OCI-LY7 (cell line): ENCODE measurements around the gene MIEF2. TPM values are rescaled to one million over a fixed set of nuclear protein-coding genes. Genes with fewer than 3 reads are reported as not detected.

Source experiments
- BruUV-seq: library from RNA; stranded (reverse); fragments of 400-500 nt; replicated peaks from 2 replicates; lab custom pipeline; 2021; lab: Mats Ljungman, UMichigan
- CTCF ChIA-PET: fragments of 300-600 bp; sonication (Branson Sonifier 250); formaldehyde crosslinking; loops from one replicate; lab custom pipeline; 2022; ENCODE audit warnings: antibody characterized with exemption; ENCODE audit not compliant: unreplicated experiment; lab: Charles Lee
- POLR2A ChIA-PET: fragments of 300-600 bp; sonication (Branson Sonifier 250); formaldehyde crosslinking; loops from one replicate; lab custom pipeline; 2022; ENCODE audit warnings: antibody characterized with exemption; lab: Charles Lee
- DNase-seq: peaks from one replicate; pipeline ENCODE4 v3.0.0-alpha.2; 2015; ENCODE audit warnings: low spot score
- H2AFZ ChIP-seq: fragments of 200-600 bp; sonication (generic), shearing (Covaris generic); 2 replicates; pipeline ENCODE4 v1.6.1; 2014; ENCODE audit warnings: mild to moderate bottlenecking, antibody characterized with exemption, low read length, moderate library complexity
- H3K27ac ChIP-seq: fragments of 200-600 bp; sonication (generic); 2 replicates; pipeline ENCODE4 v1.5.1; 2014; ENCODE audit warnings: mixed run types, low read depth, mild to moderate bottlenecking, moderate library complexity, low read length, inconsistent platforms; ENCODE audit not compliant: poor library complexity, severe bottlenecking
- H3K36me3 ChIP-seq: fragments of 200-600 bp; sonication (generic); 2 replicates; pipeline ENCODE4 v1.6.1; 2014; ENCODE audit warnings: mild to moderate bottlenecking, antibody characterized with exemption, low read length, moderate library complexity, mixed read lengths; ENCODE audit not compliant: insufficient read depth
- H3K4me1 ChIP-seq: fragments of 200-600 bp; sonication (generic); 2 replicates; pipeline ENCODE4 v1.5.1; 2014; ENCODE audit warnings: mild to moderate bottlenecking, low read length; ENCODE audit not compliant: insufficient read depth, poor library complexity, severe bottlenecking
- H3K4me2 ChIP-seq: fragments of 200-600 bp; sonication (generic); 2 replicates; pipeline ENCODE4 v1.6.1; 2014; ENCODE audit warnings: mild to moderate bottlenecking, low read length
- H3K4me3 ChIP-seq: fragments of 200-600 bp; sonication (generic); 2 replicates; pipeline ENCODE4 v1.5.1; 2014; ENCODE audit warnings: mild to moderate bottlenecking, low read depth, low read length; ENCODE audit not compliant: poor library complexity, severe bottlenecking
- H3K79me2 ChIP-seq: fragments of 200-600 bp; sonication (generic); 2 replicates; pipeline ENCODE4 v1.6.1; 2016; ENCODE audit warnings: low read depth, mild to moderate bottlenecking, low read length, moderate library complexity, mixed read lengths; ENCODE audit not compliant: insufficient read depth
- H3K9me2 ChIP-seq: fragments of 200-600 bp; sonication (generic); 2 replicates; pipeline ENCODE4 v1.6.1; 2016; ENCODE audit warnings: mild to moderate bottlenecking, low read length, mixed read lengths; ENCODE audit not compliant: insufficient read depth
- H3K9me3 ChIP-seq: fragments of 200-600 bp; sonication (generic); 2 replicates; pipeline ENCODE4 v1.6.1; 2014; ENCODE audit warnings: mild to moderate bottlenecking, mixed run types, low read length, mixed read lengths
- H4K20me1 ChIP-seq: fragments of 200-600 bp; sonication (generic); 2 replicates; pipeline ENCODE4 v1.6.1; 2014; ENCODE audit warnings: mild to moderate bottlenecking, antibody characterized with exemption, low read length, moderate library complexity, mixed read lengths; ENCODE audit not compliant: insufficient read depth
- EZH2phosphoT487 ChIP-seq: fragments of 200-600 bp; sonication (generic); IDR thresholded peaks from 2 replicates; pipeline ENCODE4 v1.6.1; 2018; ENCODE audit warnings: low read depth, borderline replicate concordance, mild to moderate bottlenecking, mixed run types, antibody characterized with exemption, low read length, moderate library complexity, mixed read lengths
- intact Hi-C: fragments of 100-400 bp; cut with micrococcal nuclease; formaldehyde crosslinking; loops from one replicate; pipeline ENCODE4 v1.10.0; 2022; ENCODE audit not compliant: unreplicated experiment
- total RNA-seq, 2 experiments: library from RNA; depleted of rRNA in 1 of 2; stranded (reverse); fragments of >200 nt in 1 of 2; shearing (Covaris generic) in 1 of 2; gene quantifications; 2 replicates each; pipeline ENCODE4 v1.2.3, GENCODE V29; 2014 to 2022
- TF ChIP-seq, protein P1 (sequence below): fragments of 200-600 bp; sonication (generic); conservative IDR thresholded peaks from 2 replicates; pipeline ENCODE4 v1.5.1; 2014; ENCODE audit warnings: mild to moderate bottlenecking, antibody characterized with exemption, low read length, moderate library complexity, mixed read lengths

The MIEF2 gene
- total RNA-seq, 2 experiments from 2014 or later, result 7.9 to 11.8 TPM

- Histone ChIP-seq H3K9me2 (no peaks in the 10 kb centered on the region), H4K20me1 (no peaks in the 10 kb centered on the region), H3K9me3 (no peaks in the 10 kb centered on the region), H3K4me2 (no peak overlapping the region), H3K79me2 (no peaks in the 10 kb centered on the region), H2AFZ (no peak overlapping the region), H3K36me3 (peaks cover 94% of the 10 kb centered on the region), H3K27ac (no peak overlapping the region), H3K4me1 (no peaks in the 10 kb centered on the region), H3K4me3 (no peak overlapping the region)
- CTCF ChIA-PET, result no interaction called here
- no peak for DNase-seq
- BruUV-seq, result no TSS peak
- POLR2A ChIA-PET, result no interaction called here
- intact Hi-C loops, result no loop called here
- TF ChIP-seq, protein P1, sequence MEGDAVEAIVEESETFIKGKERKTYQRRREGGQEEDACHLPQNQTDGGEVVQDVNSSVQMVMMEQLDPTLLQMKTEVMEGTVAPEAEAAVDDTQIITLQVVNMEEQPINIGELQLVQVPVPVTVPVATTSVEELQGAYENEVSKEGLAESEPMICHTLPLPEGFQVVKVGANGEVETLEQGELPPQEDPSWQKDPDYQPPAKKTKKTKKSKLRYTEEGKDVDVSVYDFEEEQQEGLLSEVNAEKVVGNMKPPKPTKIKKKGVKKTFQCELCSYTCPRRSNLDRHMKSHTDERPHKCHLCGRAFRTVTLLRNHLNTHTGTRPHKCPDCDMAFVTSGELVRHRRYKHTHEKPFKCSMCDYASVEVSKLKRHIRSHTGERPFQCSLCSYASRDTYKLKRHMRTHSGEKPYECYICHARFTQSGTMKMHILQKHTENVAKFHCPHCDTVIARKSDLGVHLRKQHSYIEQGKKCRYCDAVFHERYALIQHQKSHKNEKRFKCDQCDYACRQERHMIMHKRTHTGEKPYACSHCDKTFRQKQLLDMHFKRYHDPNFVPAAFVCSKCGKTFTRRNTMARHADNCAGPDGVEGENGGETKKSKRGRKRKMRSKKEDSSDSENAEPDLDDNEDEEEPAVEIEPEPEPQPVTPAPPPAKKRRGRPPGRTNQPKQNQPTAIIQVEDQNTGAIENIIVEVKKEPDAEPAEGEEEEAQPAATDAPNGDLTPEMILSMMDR, result no peak
- no peak for TF ChIP-seq EZH2phosphoT487
Measured at GRCh38 chr17:18280766-18281371, 20.4 kb downstream of the MIEF2 start.

DNA sequence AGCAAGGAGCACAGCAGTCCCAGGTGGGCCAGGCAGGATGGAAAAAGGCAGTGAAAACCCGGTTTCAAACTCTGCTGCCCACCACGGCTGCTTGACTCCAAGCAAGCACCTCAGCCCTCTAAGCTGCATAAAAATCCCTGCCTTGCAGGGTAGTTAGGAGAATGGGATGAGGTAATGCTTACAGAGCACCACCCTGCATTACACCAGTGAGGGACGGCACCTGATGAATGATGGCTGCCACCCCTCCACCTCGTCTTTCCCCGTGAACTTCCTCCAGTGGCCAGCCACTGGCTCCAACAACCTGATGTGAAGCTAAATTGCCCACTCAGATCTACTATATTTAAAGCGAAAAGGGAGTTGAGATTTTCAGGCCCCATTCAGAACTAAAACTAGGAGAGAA is 21.3 kb downstream of the MIEF2 start:
- Histone ChIP-seq H3K9me3 (no peaks in the 10 kb centered on the region), H3K4me2 (no peak overlapping the region), H3K4me1 (no peaks in the 10 kb centered on the region), H3K9me2 (no peaks in the 10 kb centered on the region), H3K27ac (no peak overlapping the region), H3K36me3 (peaks cover 93% of the 10 kb centered on the region), H3K4me3 (no peak overlapping the region), H3K79me2 (no peaks in the 10 kb centered on the region), H2AFZ (no peak overlapping the region), H4K20me1 (no peaks in the 10 kb centered on the region)
- no TSS peak for BruUV-seq
- DNase-seq, result no peak
- ChIA-PET CTCF (no interaction called here), POLR2A (no interaction called here)
- TF ChIP-seq, protein P1, result no peak
- no peak for TF ChIP-seq EZH2phosphoT487
- intact Hi-C loops, result no loop called here

GRCh38 chr17:18285296-18285695 is 24.8 kb downstream of the MIEF2 start:
- H3K36me3 ChIP-seq, result peaks cover 94% of the 10 kb centered on the region

More at GRCh38 chr17:18285296-18285695, 24.8 kb downstream of the MIEF2 start:
- TF ChIP-seq, protein P1, result no peak
- no peak for TF ChIP-seq EZH2phosphoT487
- Histone ChIP-seq H3K4me1 (no peaks in the 10 kb centered on the region), H2AFZ (no peak overlapping the region), H3K9me3 (no peaks in the 10 kb centered on the region), H3K27ac (no peak overlapping the region), H3K79me2 (no peaks in the 10 kb centered on the region), H4K20me1 (no peaks in the 10 kb centered on the region), H3K4me3 (no peak overlapping the region), H3K4me2 (no peak overlapping the region), H3K9me2 (no peaks in the 10 kb centered on the region)
- intact Hi-C loops, result no loop called here
- no peak for DNase-seq
- BruUV-seq, result no TSS peak
- ChIA-PET CTCF (interaction anchor here (0.7 kb wide), 1 partner anchor 15 kb away, joined by 3 read pairs; no protein-coding TSS in a partner anchor), POLR2A (interaction anchor here (0.8 kb wide), 1 partner anchor 52 kb away, joined by 3 read pairs; no protein-coding TSS in a partner anchor)
